GM12864 (cell line): ENCODE results near the gene MKNK1.

Experiments used
- DNase-seq: peaks from one replicate; pipeline ENCODE4 v3.0.0-alpha.2; 2011; ENCODE audit warnings: low read depth
- H3K4me3 ChIP-seq: 2 replicates; pipeline ENCODE4 v1.5.1; 2011; ENCODE audit warnings: mild to moderate bottlenecking, low read depth, low read length, control low read depth
- TF ChIP-seq, protein P1 (sequence below): IDR thresholded peaks from 2 replicates; pipeline ENCODE4 v1.5.1; 2011; ENCODE audit warnings: low read depth, mild to moderate bottlenecking, moderate library complexity, low read length, control low read depth, inconsistent platforms; ENCODE audit errors: missing control alignments

The MKNK1 gene

DNA sequence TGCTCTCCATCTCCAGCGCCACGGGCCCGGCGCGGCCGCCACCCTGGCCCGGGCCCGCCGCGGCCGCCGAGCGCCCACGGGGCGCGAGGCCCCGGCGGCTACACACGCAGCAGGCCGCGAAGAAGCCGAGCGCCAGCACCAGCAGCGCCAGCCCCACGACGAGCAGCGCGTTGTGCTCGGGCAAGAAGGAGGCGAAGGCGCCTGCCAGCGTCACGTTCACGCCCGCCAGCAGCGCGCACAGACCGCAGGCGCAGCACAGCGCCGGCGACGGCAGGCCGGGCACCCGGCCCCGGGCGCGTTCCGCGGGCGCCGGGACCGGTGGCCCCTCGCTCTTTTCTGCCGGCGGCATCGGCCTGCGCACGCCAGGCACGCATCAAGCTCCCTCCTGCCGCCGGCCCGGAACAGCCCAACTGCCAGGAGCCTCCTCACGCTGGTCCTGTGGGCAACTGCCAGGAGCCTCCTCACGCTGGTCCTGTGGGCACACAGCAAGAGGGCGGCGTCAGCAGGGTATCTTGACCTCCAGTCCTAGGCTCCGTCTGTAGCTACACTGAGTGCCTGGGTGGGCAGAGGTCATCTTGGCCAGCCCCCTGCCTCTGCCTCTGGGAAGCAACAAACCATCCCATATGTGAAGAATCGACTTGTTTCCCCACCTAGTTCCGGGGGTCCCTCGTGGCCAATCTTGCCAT is 70.7 kb downstream of the MKNK1 start:
- no peak for DNase-seq
- TF ChIP-seq, protein P1, sequence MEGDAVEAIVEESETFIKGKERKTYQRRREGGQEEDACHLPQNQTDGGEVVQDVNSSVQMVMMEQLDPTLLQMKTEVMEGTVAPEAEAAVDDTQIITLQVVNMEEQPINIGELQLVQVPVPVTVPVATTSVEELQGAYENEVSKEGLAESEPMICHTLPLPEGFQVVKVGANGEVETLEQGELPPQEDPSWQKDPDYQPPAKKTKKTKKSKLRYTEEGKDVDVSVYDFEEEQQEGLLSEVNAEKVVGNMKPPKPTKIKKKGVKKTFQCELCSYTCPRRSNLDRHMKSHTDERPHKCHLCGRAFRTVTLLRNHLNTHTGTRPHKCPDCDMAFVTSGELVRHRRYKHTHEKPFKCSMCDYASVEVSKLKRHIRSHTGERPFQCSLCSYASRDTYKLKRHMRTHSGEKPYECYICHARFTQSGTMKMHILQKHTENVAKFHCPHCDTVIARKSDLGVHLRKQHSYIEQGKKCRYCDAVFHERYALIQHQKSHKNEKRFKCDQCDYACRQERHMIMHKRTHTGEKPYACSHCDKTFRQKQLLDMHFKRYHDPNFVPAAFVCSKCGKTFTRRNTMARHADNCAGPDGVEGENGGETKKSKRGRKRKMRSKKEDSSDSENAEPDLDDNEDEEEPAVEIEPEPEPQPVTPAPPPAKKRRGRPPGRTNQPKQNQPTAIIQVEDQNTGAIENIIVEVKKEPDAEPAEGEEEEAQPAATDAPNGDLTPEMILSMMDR = no peak
- peak overlapping the region; percentile 29; the same call in 1 of the 2 replicates for H3K4me3 ChIP-seq

DNA sequence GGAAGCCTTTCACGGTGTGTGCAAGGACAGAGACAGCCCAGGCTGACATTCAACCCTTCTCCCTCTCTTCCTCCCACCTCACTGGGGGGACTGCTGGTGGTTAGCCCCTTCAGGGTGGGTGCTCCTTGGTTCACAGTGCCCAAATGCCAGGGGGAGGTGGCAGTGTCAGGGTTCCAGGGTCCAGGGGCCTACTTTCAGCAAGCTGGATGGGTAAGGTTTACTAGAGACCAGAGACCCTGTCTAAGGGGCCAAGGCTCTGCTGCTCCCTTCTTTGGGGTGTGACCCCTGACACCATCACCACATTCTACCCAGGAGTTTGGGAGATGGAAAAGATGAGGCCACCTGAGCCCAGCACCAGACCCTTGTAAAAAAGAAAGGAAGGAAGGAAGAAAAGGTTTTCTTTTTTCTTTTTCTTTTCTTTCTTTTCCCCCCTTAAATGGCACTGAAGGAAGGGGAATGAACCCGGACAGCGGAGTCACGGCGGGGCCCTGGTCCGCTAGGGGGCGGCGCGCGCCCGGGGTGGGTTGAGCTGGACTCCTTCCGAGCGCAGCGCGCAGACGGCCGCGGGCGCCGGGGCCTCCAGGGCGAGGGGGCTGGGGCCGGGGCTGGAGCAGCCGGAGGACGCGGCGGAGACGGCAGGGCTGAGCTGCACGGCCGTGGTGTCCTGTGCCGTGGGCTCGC is 71.4 kb downstream of the MKNK1 start:
- TF ChIP-seq, protein P1 = peak; percentile 65
- peak overlapping the region; percentile 29; the same call in 1 of the 2 replicates for H3K4me3 ChIP-seq
- DNase-seq = no peak

DNA sequence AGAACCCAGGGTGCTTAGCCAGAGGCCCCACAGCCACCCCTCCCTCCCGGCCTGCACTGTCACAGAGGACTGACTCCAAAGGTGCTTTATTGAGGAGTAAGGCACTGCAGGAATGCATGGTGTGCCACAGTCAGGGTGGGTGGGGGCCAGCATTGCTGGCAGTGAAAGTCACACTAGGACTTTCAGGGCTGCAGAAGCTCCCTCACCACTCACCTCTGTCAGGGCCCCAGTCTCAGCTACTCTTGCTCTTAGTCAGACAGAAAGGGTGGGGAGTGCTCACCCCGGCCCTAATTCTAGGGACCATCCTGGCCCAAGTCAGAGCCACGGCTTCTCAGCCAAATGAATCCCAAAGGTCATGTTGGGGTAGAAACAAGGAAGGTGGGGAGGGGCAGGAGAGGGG is 72.0 kb downstream of the MKNK1 start:
- DNase-seq = no peak

DNA sequence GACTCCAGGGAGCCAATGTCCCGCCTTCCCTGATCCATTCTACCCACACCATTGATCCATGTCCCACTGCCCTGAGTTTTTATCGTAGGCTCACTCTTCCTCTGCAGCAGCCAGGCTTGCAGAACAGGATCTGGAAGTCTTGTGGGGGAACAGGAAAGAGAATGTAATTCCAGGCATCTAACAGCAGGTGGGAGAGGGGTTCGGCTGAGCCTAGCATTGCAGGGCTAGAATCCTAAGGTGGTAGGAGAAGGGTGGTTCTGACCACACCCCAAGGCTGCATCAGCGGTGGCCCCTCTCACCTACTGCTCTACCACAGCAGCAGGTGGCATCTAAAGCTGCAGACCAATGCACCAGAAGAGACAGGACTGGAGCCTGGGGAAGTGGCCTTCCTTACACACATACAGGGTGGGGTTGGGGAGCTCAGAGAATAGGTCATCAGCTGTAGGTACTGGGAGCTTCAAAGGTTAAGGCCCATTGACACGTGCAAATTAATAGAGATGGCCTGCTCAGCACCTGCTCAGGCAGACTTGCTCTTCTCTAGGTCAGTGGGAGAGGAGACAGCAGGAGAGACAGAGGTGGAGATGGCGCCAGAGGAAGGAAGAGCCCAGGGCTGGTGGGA is 73.2 kb downstream of the MKNK1 start:
- TF ChIP-seq, protein P1 = peak; percentile 1
- DNase-seq = no peak
- H3K4me3 ChIP-seq = no peak overlapping the region

More for the DNA sequence above, 72.0 kb downstream of the MKNK1 start:
- TF ChIP-seq, protein P1 = no peak
- H3K4me3 ChIP-seq = no peak overlapping the region

DNA sequence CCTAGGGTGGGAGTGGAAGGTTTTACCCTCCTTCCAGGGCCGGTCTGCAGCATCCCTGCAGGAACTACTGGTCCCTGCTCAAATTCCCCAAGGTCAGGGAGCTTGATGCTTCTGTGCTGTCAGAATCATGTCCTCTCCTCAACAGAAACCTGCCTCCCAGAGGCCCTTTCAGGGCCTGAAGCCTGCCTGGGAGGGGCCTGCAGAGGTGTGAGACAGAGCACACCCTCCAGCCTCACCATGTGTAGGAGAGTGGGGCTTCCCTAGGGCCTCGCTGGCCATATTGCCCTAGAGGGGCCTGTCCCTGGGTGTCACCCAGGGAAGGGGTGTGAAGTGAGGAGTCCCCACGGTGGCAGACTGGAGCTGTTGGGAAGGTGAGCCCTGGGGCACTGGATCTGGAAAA is 73.8 kb downstream of the MKNK1 start:
- H3K4me3 ChIP-seq = no peak overlapping the region
- TF ChIP-seq, protein P1 = no peak

DNA sequence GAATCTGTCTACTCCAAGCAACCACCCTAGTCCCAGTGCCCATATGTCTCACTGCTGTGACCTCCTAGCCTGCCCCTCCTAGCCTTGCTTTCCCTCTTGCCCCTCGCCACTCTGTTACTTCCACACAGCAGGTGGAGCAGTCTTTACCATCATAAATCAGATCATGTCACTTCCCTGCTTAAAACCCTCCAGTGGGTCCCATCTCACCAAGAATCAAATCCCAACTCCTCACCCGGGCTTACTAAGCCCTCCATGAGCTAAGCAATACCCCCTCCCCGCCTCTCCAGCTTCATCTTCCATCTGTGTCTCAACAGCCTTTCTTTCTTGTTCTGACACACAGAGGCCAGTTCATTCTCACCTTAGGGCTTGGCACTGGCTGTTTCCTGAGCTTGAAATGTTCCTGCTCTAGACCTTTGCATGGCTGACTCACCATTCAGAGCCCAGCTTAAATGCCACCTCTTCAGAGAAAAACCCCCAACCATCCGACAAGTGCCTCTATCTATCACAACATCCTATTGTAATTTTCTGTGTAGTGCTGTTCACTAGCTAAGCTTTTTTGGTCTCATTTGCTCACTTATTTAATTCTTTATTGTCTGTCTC is 74.9 kb downstream of the MKNK1 start:
- DNase-seq = no peak
- H3K4me3 ChIP-seq = no peak overlapping the region
- TF ChIP-seq, protein P1 = no peak

More for the DNA sequence above, 73.8 kb downstream of the MKNK1 start:
- no peak for DNase-seq
